DOHH2 (cell line): ENCODE results near the gene R3HDM2.

Source experiments
- EZH2phosphoT487 ChIP-seq: fragments of 200-600 bp; sonication (generic); IDR thresholded peaks from 2 replicates; pipeline ENCODE4 v1.6.1; 2017; ENCODE audit warnings: borderline replicate concordance, mild to moderate bottlenecking, antibody characterized with exemption, low read length, moderate library complexity, mixed read lengths
- TF ChIP-seq, protein P1 (sequence below): fragments of 200-600 bp; sonication (generic); IDR thresholded peaks from one replicate; pipeline ENCODE4 v1.5.1; 2014; ENCODE audit warnings: antibody characterized with exemption, mild to moderate bottlenecking, low read depth, low read length; ENCODE audit not compliant: poor library complexity, severe bottlenecking

DNA sequence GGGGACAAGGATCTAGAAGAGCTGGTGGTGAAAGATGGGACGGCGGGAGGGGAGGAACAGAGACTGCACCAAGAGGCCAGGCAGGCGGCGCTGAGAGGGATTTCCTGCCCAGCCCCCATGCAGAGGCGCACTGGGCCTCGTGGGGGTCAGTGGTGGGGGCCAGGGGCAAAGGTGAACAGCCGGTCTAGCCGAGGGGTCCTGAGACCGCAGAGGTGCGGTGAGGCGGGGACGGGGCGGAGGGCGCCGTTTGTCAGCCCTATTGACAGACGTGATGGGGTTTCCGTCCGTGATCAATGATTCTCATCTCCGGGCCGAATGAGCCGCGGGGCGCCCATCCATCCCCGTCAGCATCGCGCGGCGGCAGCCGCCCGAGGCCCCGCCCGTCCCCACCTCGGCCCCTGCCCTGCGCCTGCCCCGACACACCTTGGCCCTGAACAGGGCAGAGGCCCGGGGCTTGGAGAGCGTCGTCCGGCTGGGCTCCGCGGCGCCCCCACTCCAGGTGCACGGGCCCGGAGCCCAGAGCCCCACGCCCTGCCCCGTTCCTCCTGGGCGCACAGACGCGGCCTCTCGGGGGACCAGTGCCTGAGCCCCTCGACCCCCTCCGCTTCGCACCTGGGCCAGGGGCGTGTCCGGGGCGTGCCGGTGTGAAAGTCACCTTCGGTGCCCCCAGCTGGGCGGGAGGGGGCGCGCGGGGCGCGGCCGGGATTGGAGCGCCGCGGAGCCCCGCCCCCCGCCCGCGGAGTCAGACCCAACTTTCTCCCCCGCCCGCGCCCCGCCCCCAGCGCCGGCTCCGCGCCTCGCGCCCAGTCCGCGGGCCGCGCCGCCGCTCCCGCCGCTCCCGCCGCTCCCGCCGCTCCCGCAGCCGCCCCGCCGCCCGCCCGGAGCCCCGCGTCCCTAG is 214.6 kb downstream of the R3HDM2 start, which contains the start of gene NXPH4:
- TF ChIP-seq, protein P1, sequence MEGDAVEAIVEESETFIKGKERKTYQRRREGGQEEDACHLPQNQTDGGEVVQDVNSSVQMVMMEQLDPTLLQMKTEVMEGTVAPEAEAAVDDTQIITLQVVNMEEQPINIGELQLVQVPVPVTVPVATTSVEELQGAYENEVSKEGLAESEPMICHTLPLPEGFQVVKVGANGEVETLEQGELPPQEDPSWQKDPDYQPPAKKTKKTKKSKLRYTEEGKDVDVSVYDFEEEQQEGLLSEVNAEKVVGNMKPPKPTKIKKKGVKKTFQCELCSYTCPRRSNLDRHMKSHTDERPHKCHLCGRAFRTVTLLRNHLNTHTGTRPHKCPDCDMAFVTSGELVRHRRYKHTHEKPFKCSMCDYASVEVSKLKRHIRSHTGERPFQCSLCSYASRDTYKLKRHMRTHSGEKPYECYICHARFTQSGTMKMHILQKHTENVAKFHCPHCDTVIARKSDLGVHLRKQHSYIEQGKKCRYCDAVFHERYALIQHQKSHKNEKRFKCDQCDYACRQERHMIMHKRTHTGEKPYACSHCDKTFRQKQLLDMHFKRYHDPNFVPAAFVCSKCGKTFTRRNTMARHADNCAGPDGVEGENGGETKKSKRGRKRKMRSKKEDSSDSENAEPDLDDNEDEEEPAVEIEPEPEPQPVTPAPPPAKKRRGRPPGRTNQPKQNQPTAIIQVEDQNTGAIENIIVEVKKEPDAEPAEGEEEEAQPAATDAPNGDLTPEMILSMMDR, result no peak
- TF ChIP-seq EZH2phosphoT487, result no peak
